ENCODE data around the gene TTYH2. TPM values are rescaled to one million over a fixed set of nuclear protein-coding genes. Genes with fewer than 3 reads are reported as not detected.
A peak's percentile ranks its signal among the peaks of the same experiment; 100 is the strongest.

The TTYH2 gene
- total and polyA plus RNA-seq, 2 experiments from 2014 or later = 1.4 to 3.9 TPM

GRCh38 chr17:74296548-74296936 lies 83.2 kb downstream of the TTYH2 start:
- DNase-seq (ENCODE audit: low spot score) (peak; percentile 81), ATAC-seq (peak; percentile 80)
- no peaks in the 10 kb centered on the region; the same call in 2 of the 3 replicates for H3K9me3 Mint-ChIP-seq
- no peak overlapping the region for H3K27ac Mint-ChIP-seq
- H3K36me3 ChIP-seq (ENCODE audit: insufficient read depth) = no peaks in the 10 kb centered on the region
- no peaks in the 10 kb centered on the region for H3K4me1 ChIP-seq (ENCODE audit: insufficient read depth)
- H3K4me3 ChIP-seq = no peak overlapping the region
- H3K36me3 Mint-ChIP-seq (ENCODE audit: low read depth) = no peaks in the 10 kb centered on the region; the same call in 2 of the 3 replicates
- H3K4me2 ChIP-seq = no peak overlapping the region
- H3K27me3 ChIP-seq (ENCODE audit: insufficient read depth) = no peaks in the 10 kb centered on the region
- no peak overlapping the region for H2AFZ ChIP-seq
- H3K27me3 Mint-ChIP-seq (ENCODE audit: insufficient read depth, low read depth, poor library complexity) = peaks cover 16% of the 10 kb centered on the region
- no peak overlapping the region for H3K27ac ChIP-seq (ENCODE audit: low read depth)
- H3K79me2 ChIP-seq (replicated peaks; ENCODE audit: insufficient read depth) = no peaks in the 10 kb centered on the region
- peaks cover 2% of the 10 kb centered on the region; the same call in 1 of the 3 replicates for H3K4me1 Mint-ChIP-seq
- no peaks in the 10 kb centered on the region for H3F3A ChIP-seq (replicated peaks; ENCODE audit: low read depth)
- H3K4me3 Mint-ChIP-seq = no peak overlapping the region
- no peaks in the 10 kb centered on the region for H4K20me1 ChIP-seq (replicated peaks; ENCODE audit: insufficient read depth)
- no peak for TF ChIP-seq CREB1 (CRISPR knock-in tag; IDR thresholded peaks at IDR 0.05; ENCODE audit: low read depth)
- peak; percentile 58 to 75 for TF ChIP-seq CTCF (conservative IDR thresholded peaks at IDR 0.05; ENCODE audit: low read depth in 2 of 2)
- H3K9me2 ChIP-seq (ENCODE audit: insufficient read depth) = no peaks in the 10 kb centered on the region

DNA sequence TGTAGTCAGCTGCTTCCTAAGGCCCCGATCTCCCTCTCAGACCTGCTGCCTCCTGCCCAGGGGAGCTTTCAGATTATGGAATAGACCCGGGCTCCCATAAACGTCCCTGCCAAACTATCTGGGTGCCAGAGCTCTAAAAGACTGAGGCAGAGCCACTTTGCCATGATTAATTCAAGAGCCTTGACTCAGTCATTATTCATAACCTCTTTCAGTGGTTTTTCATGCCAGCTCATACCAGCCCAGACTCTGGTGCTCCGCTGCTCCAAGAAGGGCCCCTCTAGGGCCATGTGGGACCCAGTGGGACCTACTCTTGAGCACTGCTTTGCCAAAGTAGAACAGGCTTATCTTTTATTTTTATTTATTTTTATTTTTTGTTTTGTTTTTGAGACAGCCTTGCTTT lies 84.6 kb downstream of the TTYH2 start:
- H3K36me3 Mint-ChIP-seq (ENCODE audit: low read depth) = no peaks in the 10 kb centered on the region; the same call in 2 of the 3 replicates
- H3K9me3 Mint-ChIP-seq = no peaks in the 10 kb centered on the region; the same call in 2 of the 3 replicates
- TF ChIP-seq CTCF (conservative IDR thresholded peaks at IDR 0.05; ENCODE audit: low read depth in 2 of 2) (no peak), ETS1 (IDR thresholded peaks at IDR 0.05) (no peak), JUNB (IDR thresholded peaks at IDR 0.05; ENCODE audit: unreplicated experiment) (no peak), REST (IDR thresholded peaks at IDR 0.05; ENCODE audit: unreplicated experiment) (no peak), STAT1 (IDR thresholded peaks at IDR 0.05; ENCODE audit: unreplicated experiment) (no peak), EZH2 (IDR thresholded peaks at IDR 0.05; ENCODE audit: low read depth, unreplicated experiment) (no peak), ZNF114 (CRISPR knock-in tag; IDR thresholded peaks at IDR 0.05) (no peak), EZH2phosphoT487 (IDR thresholded peaks at IDR 0.05; ENCODE audit: unreplicated experiment) (no peak), POLR2AphosphoS5 (IDR thresholded peaks at IDR 0.05; ENCODE audit: low read depth) (no peak)

More for the DNA sequence above, 84.6 kb downstream of the TTYH2 start:
- H3K4me3 ChIP-seq = no peak overlapping the region
- no peaks in the 10 kb centered on the region for H3F3A ChIP-seq (replicated peaks; ENCODE audit: low read depth)
- H3K27ac ChIP-seq (ENCODE audit: low read depth) = no peak overlapping the region
- Mint-ChIP-seq H3K27ac (no peak overlapping the region), H3K4me3 (no peak overlapping the region), H3K27me3 (ENCODE audit: insufficient read depth, low read depth, poor library complexity) (peaks cover 16% of the 10 kb centered on the region), H3K4me1 (peaks cover 2% of the 10 kb centered on the region; the same call in 1 of the 3 replicates)
- no peaks in the 10 kb centered on the region for H4K20me1 ChIP-seq (replicated peaks; ENCODE audit: insufficient read depth)
- no peaks in the 10 kb centered on the region for H3K36me3 ChIP-seq (ENCODE audit: insufficient read depth)
- H3K27me3 ChIP-seq (ENCODE audit: insufficient read depth) = no peaks in the 10 kb centered on the region
- no peaks in the 10 kb centered on the region for H3K9me2 ChIP-seq (ENCODE audit: insufficient read depth)
- H3K4me1 ChIP-seq (ENCODE audit: insufficient read depth) = no peaks in the 10 kb centered on the region
- no peak for ATAC-seq
- DNase-seq (ENCODE audit: low spot score) = no peak
- H2AFZ ChIP-seq = no peak overlapping the region
- H3K79me2 ChIP-seq (replicated peaks; ENCODE audit: insufficient read depth) = no peaks in the 10 kb centered on the region
- no peak overlapping the region for H3K4me2 ChIP-seq
